ENCODE measurements around the gene ZNF423.
A peak's percentile ranks its signal among the peaks of the same experiment; 100 is the strongest.

The ZNF423 gene

GRCh38 chr16:49801290-49801689, 54.6 kb downstream of the ZNF423 start:
- TF ChIP-seq CTCF (IDR thresholded peaks at IDR 0.05; ENCODE audit: low read depth, low read length) = peak; percentile 31; the same call in 1 of the 2 replicates
- Histone ChIP-seq H3K9me3 (ENCODE audit: severe bottlenecking) (no peaks in the 10 kb centered on the region), H3K36me3 (no peaks in the 10 kb centered on the region), H3K27ac (no peak overlapping the region), H3K4me3 (ENCODE audit: low read depth, low read length) (no peak overlapping the region), H3K27me3 (ENCODE audit: insufficient read depth, low read depth, severe bottlenecking) (no peaks in the 10 kb centered on the region)
- DNase-seq = no peak

GRCh38 chr16:49800876-49801275, 55.0 kb downstream of the ZNF423 start:
- no peaks in the 10 kb centered on the region for H3K27me3 ChIP-seq (ENCODE audit: insufficient read depth, low read depth, severe bottlenecking)
- no peak for TF ChIP-seq CTCF (IDR thresholded peaks at IDR 0.05; ENCODE audit: low read depth, low read length)
- H3K4me3 ChIP-seq (ENCODE audit: low read depth, low read length) = no peak overlapping the region
- H3K9me3 ChIP-seq (ENCODE audit: severe bottlenecking) = no peaks in the 10 kb centered on the region
- DNase-seq = no peak
- H3K36me3 ChIP-seq = no peaks in the 10 kb centered on the region
- no peak overlapping the region for H3K27ac ChIP-seq

GRCh38 chr16:49800441-49800840, 55.5 kb downstream of the ZNF423 start:
- H3K27me3 ChIP-seq (ENCODE audit: insufficient read depth, low read depth, severe bottlenecking) = no peaks in the 10 kb centered on the region
- no peaks in the 10 kb centered on the region for H3K36me3 ChIP-seq
- no peak overlapping the region for H3K27ac ChIP-seq
- no peak overlapping the region for H3K4me3 ChIP-seq (ENCODE audit: low read depth, low read length)
- no peak for TF ChIP-seq CTCF (IDR thresholded peaks at IDR 0.05; ENCODE audit: low read depth, low read length)
- H3K9me3 ChIP-seq (ENCODE audit: severe bottlenecking) = no peaks in the 10 kb centered on the region
- no peak for DNase-seq

GRCh38 chr16:49799172-49799571, 56.7 kb downstream of the ZNF423 start:
- Histone ChIP-seq H3K4me3 (ENCODE audit: low read depth, low read length) (no peak overlapping the region), H3K27ac (no peak overlapping the region), H3K9me3 (ENCODE audit: severe bottlenecking) (no peaks in the 10 kb centered on the region), H3K36me3 (no peaks in the 10 kb centered on the region), H3K27me3 (ENCODE audit: insufficient read depth, low read depth, severe bottlenecking) (no peaks in the 10 kb centered on the region)
- no peak for DNase-seq
- TF ChIP-seq CTCF (IDR thresholded peaks at IDR 0.05; ENCODE audit: low read depth, low read length) = no peak

GRCh38 chr16:49795513-49795912, 60.4 kb downstream of the ZNF423 start:
- Histone ChIP-seq H3K36me3 (no peaks in the 10 kb centered on the region), H3K27ac (peak overlapping the region; percentile 29; the same call in 1 of the 2 replicates), H3K27me3 (ENCODE audit: insufficient read depth, low read depth, severe bottlenecking) (no peaks in the 10 kb centered on the region), H3K9me3 (ENCODE audit: severe bottlenecking) (no peaks in the 10 kb centered on the region), H3K4me3 (ENCODE audit: low read depth, low read length) (no peak overlapping the region)
- no peak for TF ChIP-seq CTCF (IDR thresholded peaks at IDR 0.05; ENCODE audit: low read depth, low read length)
- DNase-seq = peak; percentile 76

- no peak for TF ChIP-seq CTCF (IDR thresholded peaks at IDR 0.05; ENCODE audit: low read depth, low read length)
- Histone ChIP-seq H3K27ac (no peak overlapping the region), H3K4me3 (ENCODE audit: low read depth, low read length) (no peak overlapping the region), H3K9me3 (ENCODE audit: severe bottlenecking) (no peaks in the 10 kb centered on the region), H3K27me3 (ENCODE audit: insufficient read depth, low read depth, severe bottlenecking) (no peaks in the 10 kb centered on the region), H3K36me3 (no peaks in the 10 kb centered on the region)
- no peak for DNase-seq
Measured at GRCh38 chr16:49793244-49793643, 62.7 kb downstream of the ZNF423 start.
